Neural cell (in vitro differentiated cells): Measurements from ENCODE around the gene CDKN1B. TPM values are rescaled to one million over a fixed set of nuclear protein-coding genes. Genes with fewer than 3 reads are reported as not detected.
A peak's percentile ranks its signal among the peaks of the same experiment; 100 is the strongest.

Source experiments
- H2AFZ ChIP-seq: fragments of 200-600, 300-800 bp; sonication (generic), shearing (Covaris generic); 2 replicates; pipeline ENCODE4 v1.6.0; 2014; ENCODE audit warnings: low read depth, mild to moderate bottlenecking, antibody characterized with exemption, low read length, moderate library complexity
- H3F3A ChIP-seq: fragments of 200-600 bp; shearing (Covaris generic); 2 replicates; pipeline ENCODE4 v1.6.1; 2016; ENCODE audit warnings: mild to moderate bottlenecking, moderate library complexity, mixed read lengths, antibody characterized with exemption, low read length; ENCODE audit not compliant: insufficient read depth, poor library complexity, severe bottlenecking
- H3K27ac ChIP-seq: fragments of 200-600, 300-800 bp; sonication (generic), shearing (Covaris generic); 2 replicates; pipeline ENCODE4 v1.5.1; 2014; ENCODE audit warnings: mild to moderate bottlenecking, low read length, moderate library complexity
- H3K27me3 ChIP-seq: fragments of 300-800, 200-600 bp; sonication (generic), shearing (Covaris generic); 2 replicates; pipeline ENCODE4 v1.6.0; 2014; ENCODE audit warnings: mild to moderate bottlenecking, low read depth, low read length, moderate library complexity; ENCODE audit not compliant: insufficient read depth
- H3K36me3 ChIP-seq: fragments of 300-800, 200-600 bp; sonication (generic), shearing (Covaris generic); 2 replicates; pipeline ENCODE4 v1.5.1; 2014; ENCODE audit warnings: mild to moderate bottlenecking, antibody characterized with exemption, low read length, moderate library complexity; ENCODE audit not compliant: insufficient read depth
- H3K4me2 ChIP-seq: fragments of 300-800, 200-600 bp; sonication (generic), shearing (Covaris generic); 2 replicates; pipeline ENCODE4 v1.6.0; 2014; ENCODE audit warnings: mild to moderate bottlenecking, low read length
- H3K4me3 ChIP-seq: fragments of 300-800, 200-600 bp; sonication (generic), shearing (Covaris generic); 2 replicates; pipeline ENCODE4 v1.5.1; 2014; ENCODE audit warnings: mild to moderate bottlenecking, low read length, moderate library complexity
- H3K79me2 ChIP-seq: fragments of 200-600 bp; shearing (Covaris generic); replicated peaks from 2 replicates; pipeline ENCODE4 v1.6.0; 2014; ENCODE audit warnings: mild to moderate bottlenecking, low read length, moderate library complexity; ENCODE audit not compliant: insufficient read depth
- H3K9ac ChIP-seq: fragments of 300-800, 200-600 bp; sonication (generic), shearing (Covaris generic); 2 replicates; pipeline ENCODE4 v1.6.1; 2016; ENCODE audit warnings: mild to moderate bottlenecking, low read length, mixed read lengths
- H3K9me2 ChIP-seq: fragments of 200-600 bp; shearing (Covaris generic); 2 replicates; pipeline ENCODE4 v1.6.1; 2016; ENCODE audit warnings: mild to moderate bottlenecking, low read length, mixed read lengths; ENCODE audit not compliant: insufficient read depth
- H3K9me3 ChIP-seq: fragments of 200-600, 300-800 bp; sonication (generic), shearing (Covaris generic); 2 replicates; pipeline ENCODE4 v1.6.1; 2016; ENCODE audit warnings: mild to moderate bottlenecking, mixed run types, low read length, moderate library complexity, mixed read lengths
- H4K20me1 ChIP-seq: fragments of 200-600 bp; shearing (Covaris generic); 2 replicates; pipeline ENCODE4 v1.6.1; 2016; ENCODE audit warnings: mild to moderate bottlenecking, mixed run types; ENCODE audit not compliant: insufficient read depth
- CTCF ChIP-seq: fragments of 450-650 bp; IDR thresholded peaks from 2 replicates; pipeline ENCODE4 v1.5.1; 2014; ENCODE audit warnings: antibody characterized with exemption, mild to moderate bottlenecking, moderate library complexity; ENCODE audit not compliant: poor library complexity, severe bottlenecking
- EP300 ChIP-seq: fragments of 450-650 bp; conservative IDR thresholded peaks from 2 replicates; pipeline ENCODE4 v1.6.1; 2014; ENCODE audit warnings: antibody characterized with exemption, mild to moderate bottlenecking, moderate library complexity; ENCODE audit not compliant: poor library complexity, severe bottlenecking
- EZH2 ChIP-seq: fragments of 200-600, 300-800 bp; shearing (Covaris generic), sonication (generic); IDR thresholded peaks from 2 replicates; pipeline ENCODE4 v1.6.1; 2014; ENCODE audit warnings: antibody characterized with exemption, low read length, borderline replicate concordance, mild to moderate bottlenecking; ENCODE audit not compliant: insufficient read depth, poor library complexity, severe bottlenecking
- MXI1 ChIP-seq: fragments of 450-650 bp; conservative IDR thresholded peaks from 2 replicates; pipeline ENCODE4 v1.6.1; 2014; ENCODE audit warnings: antibody characterized with exemption, mild to moderate bottlenecking; ENCODE audit not compliant: poor library complexity, severe bottlenecking
- POLR2AphosphoS5 ChIP-seq: IDR thresholded peaks from 2 replicates; pipeline ENCODE4 v1.6.1; 2012
- RAD21 ChIP-seq: fragments of 450-650 bp; conservative IDR thresholded peaks from 2 replicates; pipeline ENCODE4 v1.6.1; 2014; ENCODE audit warnings: antibody characterized with exemption, mild to moderate bottlenecking, moderate library complexity
- SMC3 ChIP-seq: fragments of 450-650 bp; conservative IDR thresholded peaks from 2 replicates; pipeline ENCODE4 v1.6.1; 2014; ENCODE audit warnings: antibody characterized with exemption, mild to moderate bottlenecking, moderate library complexity; ENCODE audit not compliant: poor library complexity
- TAF1 ChIP-seq: IDR thresholded peaks from 2 replicates; pipeline ENCODE4 v1.6.1; 2012; ENCODE audit warnings: low read depth
- polyA plus RNA-seq: library from polyadenylated mRNA; depleted of rRNA; stranded (reverse); fragments of >200 nt; gene quantifications from 2 replicates; pipeline ENCODE4 v1.2.3, GENCODE V29; 2014
- TF ChIP-seq, protein P1 (sequence below): IDR thresholded peaks from 2 replicates; pipeline ENCODE4 v1.6.1; 2012; ENCODE audit warnings: borderline replicate concordance

The CDKN1B gene
- polyA plus RNA-seq, 1 donor from 2014 or later, result 107 TPM

DNA sequence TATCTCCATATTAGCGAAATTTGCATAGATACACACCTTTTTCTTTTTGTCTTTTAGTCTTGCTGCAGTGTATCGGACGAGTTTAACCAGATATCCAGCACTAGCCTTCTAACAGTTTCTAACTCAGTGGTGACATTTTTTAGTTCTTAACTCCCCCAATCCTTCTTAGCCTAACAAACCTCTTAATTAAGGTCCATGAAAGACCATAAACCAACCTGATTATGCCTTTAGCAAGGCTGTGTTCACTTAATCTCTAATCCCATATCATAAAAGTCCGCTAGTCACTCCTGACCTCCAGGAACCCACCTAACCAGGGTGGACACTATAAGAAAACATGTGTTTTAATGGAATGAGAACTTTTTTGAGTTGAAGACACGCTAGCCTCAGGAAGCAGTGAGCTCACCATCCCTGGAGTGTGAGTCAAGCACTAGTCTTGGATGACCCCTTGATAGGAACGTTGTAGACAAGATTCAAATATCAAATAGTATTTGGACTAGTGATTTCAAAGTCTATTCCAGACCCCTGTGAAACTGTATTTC is 9.5 kb downstream of the CDKN1B start:
- peaks cover 13% of the 10 kb centered on the region for H3K27me3 ChIP-seq
- TF ChIP-seq RAD21, result no peak
- TF ChIP-seq POLR2AphosphoS5, result no peak
- no peak for TF ChIP-seq TAF1
- no peak for TF ChIP-seq CTCF
- no peak for TF ChIP-seq EP300
- TF ChIP-seq, protein P1, sequence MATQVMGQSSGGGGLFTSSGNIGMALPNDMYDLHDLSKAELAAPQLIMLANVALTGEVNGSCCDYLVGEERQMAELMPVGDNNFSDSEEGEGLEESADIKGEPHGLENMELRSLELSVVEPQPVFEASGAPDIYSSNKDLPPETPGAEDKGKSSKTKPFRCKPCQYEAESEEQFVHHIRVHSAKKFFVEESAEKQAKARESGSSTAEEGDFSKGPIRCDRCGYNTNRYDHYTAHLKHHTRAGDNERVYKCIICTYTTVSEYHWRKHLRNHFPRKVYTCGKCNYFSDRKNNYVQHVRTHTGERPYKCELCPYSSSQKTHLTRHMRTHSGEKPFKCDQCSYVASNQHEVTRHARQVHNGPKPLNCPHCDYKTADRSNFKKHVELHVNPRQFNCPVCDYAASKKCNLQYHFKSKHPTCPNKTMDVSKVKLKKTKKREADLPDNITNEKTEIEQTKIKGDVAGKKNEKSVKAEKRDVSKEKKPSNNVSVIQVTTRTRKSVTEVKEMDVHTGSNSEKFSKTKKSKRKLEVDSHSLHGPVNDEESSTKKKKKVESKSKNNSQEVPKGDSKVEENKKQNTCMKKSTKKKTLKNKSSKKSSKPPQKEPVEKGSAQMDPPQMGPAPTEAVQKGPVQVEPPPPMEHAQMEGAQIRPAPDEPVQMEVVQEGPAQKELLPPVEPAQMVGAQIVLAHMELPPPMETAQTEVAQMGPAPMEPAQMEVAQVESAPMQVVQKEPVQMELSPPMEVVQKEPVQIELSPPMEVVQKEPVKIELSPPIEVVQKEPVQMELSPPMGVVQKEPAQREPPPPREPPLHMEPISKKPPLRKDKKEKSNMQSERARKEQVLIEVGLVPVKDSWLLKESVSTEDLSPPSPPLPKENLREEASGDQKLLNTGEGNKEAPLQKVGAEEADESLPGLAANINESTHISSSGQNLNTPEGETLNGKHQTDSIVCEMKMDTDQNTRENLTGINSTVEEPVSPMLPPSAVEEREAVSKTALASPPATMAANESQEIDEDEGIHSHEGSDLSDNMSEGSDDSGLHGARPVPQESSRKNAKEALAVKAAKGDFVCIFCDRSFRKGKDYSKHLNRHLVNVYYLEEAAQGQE, result no peak
- no peak for TF ChIP-seq SMC3
- no peak for TF ChIP-seq MXI1
- no peak for TF ChIP-seq EZH2
- peak overlapping the region; percentile 70 for H3K4me2 ChIP-seq
- H3K79me2 ChIP-seq, result peaks cover 8% of the 10 kb centered on the region
- no peak overlapping the region for H3K27ac ChIP-seq
- no peaks in the 10 kb centered on the region for H3K36me3 ChIP-seq
- H3K4me3 ChIP-seq, result peak overlapping the region; percentile 84
- H3K9ac ChIP-seq, result no peak overlapping the region
- H2AFZ ChIP-seq, result no peak overlapping the region
- no peaks in the 10 kb centered on the region for H3K9me2 ChIP-seq
- no peaks in the 10 kb centered on the region for H4K20me1 ChIP-seq
- H3K9me3 ChIP-seq, result no peaks in the 10 kb centered on the region
- no peaks in the 10 kb centered on the region for H3F3A ChIP-seq

DNA sequence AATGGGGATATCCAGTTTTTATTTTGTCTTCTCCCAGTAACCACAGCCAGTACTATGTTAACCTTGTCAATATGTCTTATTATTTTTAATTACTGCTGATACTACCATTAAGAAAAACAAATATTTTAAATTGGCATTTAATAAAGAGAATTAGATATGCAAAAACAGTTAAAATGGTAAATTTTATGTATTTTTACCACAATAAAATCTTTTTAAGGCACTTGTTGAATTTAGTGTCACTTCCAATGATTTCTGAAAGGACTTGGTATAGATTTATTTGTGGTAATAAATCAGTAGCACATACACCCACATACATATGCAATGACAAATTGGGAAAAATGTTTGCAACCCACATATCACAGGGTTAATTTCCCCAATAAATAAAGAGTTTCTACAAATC is 14.0 kb downstream of the CDKN1B start:
- Histone ChIP-seq H3K79me2 (peaks cover 10% of the 10 kb centered on the region), H3K9ac (no peak overlapping the region), H3K9me2 (no peaks in the 10 kb centered on the region), H3K36me3 (no peaks in the 10 kb centered on the region), H3K27ac (no peak overlapping the region), H3K4me2 (no peak overlapping the region), H2AFZ (no peak overlapping the region), H3K4me3 (no peak overlapping the region), H4K20me1 (no peaks in the 10 kb centered on the region), H3K9me3 (no peaks in the 10 kb centered on the region), H3F3A (no peaks in the 10 kb centered on the region), H3K27me3 (no peaks in the 10 kb centered on the region)
- TF ChIP-seq POLR2AphosphoS5 (no peak), CTCF (no peak), EP300 (no peak), RAD21 (no peak), TAF1 (no peak), MXI1 (no peak), SMC3 (no peak), EZH2 (no peak)
- TF ChIP-seq, protein P1, result no peak
